HFFc6 (cell line): ENCODE data around the gene CLDN10. TPM values are rescaled to one million over a fixed set of nuclear protein-coding genes. Genes with fewer than 3 reads are reported as not detected.

ENCODE experiments used
- DNase-seq: peaks from one replicate; pipeline ENCODE4 v3.0.0-alpha.2; 2018
- H3K27ac Mint-ChIP-seq: 2 replicates; pipeline ENCODE4 v1.8.0; 2020; ENCODE audit warnings: mild to moderate bottlenecking, mixed read lengths
- H3K27me3 Mint-ChIP-seq: 2 replicates; pipeline ENCODE4 v1.8.0; 2021; ENCODE audit warnings: mild to moderate bottlenecking, moderate library complexity, mixed read lengths; ENCODE audit not compliant: insufficient read depth
- H3K36me3 Mint-ChIP-seq: 2 replicates; pipeline ENCODE4 v1.8.0; 2021; ENCODE audit warnings: low read depth, mixed read lengths
- H3K4me1 Mint-ChIP-seq: 2 replicates; pipeline ENCODE4 v1.8.0; 2020; ENCODE audit warnings: low read depth, mixed read lengths
- H3K4me3 Mint-ChIP-seq: 2 replicates; pipeline ENCODE4 v1.8.0; 2020; ENCODE audit warnings: mild to moderate bottlenecking, moderate library complexity, mixed read lengths
- H3K9me3 Mint-ChIP-seq: 2 replicates; pipeline ENCODE4 v1.8.0; 2020; ENCODE audit warnings: mild to moderate bottlenecking, mixed read lengths
- CTCF ChIP-seq: fragments of 200-600 bp; sonication (generic); IDR thresholded peaks from 2 replicates; pipeline ENCODE4 v1.5.0; 2021; ENCODE audit warnings: antibody characterized with exemption, mild to moderate bottlenecking
- total RNA-seq, 6 experiments: library from RNA; stranded (reverse); fragmentation: NEBNext Ultra II Directional; extraction: Animal tissue kit (Norgen Biotek cat#: 25700); gene quantifications; 2 replicates in 1 of 6; 3 replicates in 5 of 6; pipeline ENCODE4 v1.2.3, GENCODE V29; 2021

Gene CLDN10
- total RNA-seq, 6 experiments from 2014 or later = not detected

- DNase-seq = no peak
- Mint-ChIP-seq H3K4me3 (no peak overlapping the region), H3K4me1 (no peaks in the 10 kb centered on the region), H3K9me3 (no peaks in the 10 kb centered on the region), H3K27me3 (peaks cover 22% of the 10 kb centered on the region), H3K27ac (no peak overlapping the region), H3K36me3 (no peaks in the 10 kb centered on the region)
- TF ChIP-seq CTCF = no peak
Observed at GRCh38 chr13:95516021-95516420, 36.5 kb upstream of the CLDN10 start.

- no peak for DNase-seq
- TF ChIP-seq CTCF = no peak
- H3K4me3 Mint-ChIP-seq = no peak overlapping the region
- H3K9me3 Mint-ChIP-seq = no peaks in the 10 kb centered on the region
- peaks cover 22% of the 10 kb centered on the region for H3K27me3 Mint-ChIP-seq
- H3K4me1 Mint-ChIP-seq = no peaks in the 10 kb centered on the region
- no peak overlapping the region for H3K27ac Mint-ChIP-seq
- no peaks in the 10 kb centered on the region for H3K36me3 Mint-ChIP-seq
Observed at GRCh38 chr13:95516492-95516891, 36.0 kb upstream of the CLDN10 start.

GRCh38 chr13:95523598-95523997, 28.9 kb upstream of the CLDN10 start:
- no peak for DNase-seq
- Mint-ChIP-seq H3K4me1 (no peaks in the 10 kb centered on the region), H3K27me3 (peaks cover 13% of the 10 kb centered on the region), H3K9me3 (no peaks in the 10 kb centered on the region), H3K36me3 (no peaks in the 10 kb centered on the region), H3K4me3 (no peak overlapping the region), H3K27ac (no peak overlapping the region)
- no peak for TF ChIP-seq CTCF

GRCh38 chr13:95524264-95524901, 28.1 kb upstream of the CLDN10 start:
- H3K9me3 Mint-ChIP-seq = no peaks in the 10 kb centered on the region
- no peak overlapping the region for H3K4me3 Mint-ChIP-seq
- peaks cover 7% of the 10 kb centered on the region for H3K27me3 Mint-ChIP-seq
- no peaks in the 10 kb centered on the region for H3K4me1 Mint-ChIP-seq
- no peaks in the 10 kb centered on the region for H3K36me3 Mint-ChIP-seq
- no peak overlapping the region for H3K27ac Mint-ChIP-seq
- DNase-seq = no peak
- no peak for TF ChIP-seq CTCF

- TF ChIP-seq CTCF = no peak
- no peak for DNase-seq
- Mint-ChIP-seq H3K27me3 (peaks cover 13% of the 10 kb centered on the region), H3K4me3 (no peak overlapping the region), H3K4me1 (no peaks in the 10 kb centered on the region), H3K36me3 (no peaks in the 10 kb centered on the region), H3K9me3 (no peaks in the 10 kb centered on the region), H3K27ac (no peak overlapping the region)
Observed at GRCh38 chr13:95527955-95528354, 24.6 kb upstream of the CLDN10 start.

GRCh38 chr13:95530178-95530577, 22.3 kb upstream of the CLDN10 start:
- Mint-ChIP-seq H3K27me3 (peaks cover 20% of the 10 kb centered on the region), H3K9me3 (no peaks in the 10 kb centered on the region), H3K27ac (no peak overlapping the region), H3K36me3 (no peaks in the 10 kb centered on the region), H3K4me3 (no peak overlapping the region), H3K4me1 (peaks cover 5% of the 10 kb centered on the region)
- no peak for TF ChIP-seq CTCF
- DNase-seq = no peak
